Heart left ventricle (tissue), 13 donors: ENCODE data around the gene DPY19L3.

ENCODE experiments used
- POLR2A ChIP-seq, 2 donors: fragments of 450-650 bp; IDR thresholded peaks; one replicate each; pipeline ENCODE4 v1.6.1; 2017; ENCODE audit warnings: antibody characterized with exemption in 2 of 2, mild to moderate bottlenecking in 2 of 2, moderate library complexity in 2 of 2
- TF ChIP-seq, protein P1 (sequence below), 12 donors: fragments of 200-600 bp; sonication (generic) in 4 of 12; IDR thresholded peaks; one replicate each; pipeline versions ENCODE4 v1.5.0 to v1.8.0; 2018 to 2022; ENCODE audit warnings: antibody characterized with exemption in 12 of 12, mild to moderate bottlenecking in 5 of 12
- donor health status: ischemic (EF 13 %, LVEDD 7.1; RV severe dilation, severe dysfunction).
- donor health status: DM: no; HTN: yes; CAD: no.
- donor health status: DM: no; HTN: no; CAD: no.
- donor health status: ischemic (EF 25% LVEDD 6.9; RV normal size, moderate dysfunction).
- donor health status: ischemic (EF 25% LVEDD 5.7; RV mildly dilated, moderate dysfunction).
- donor health status: ischemic (EF 35%, LVEDD 5.7; RV mildly dilated, moderate dysfunction).
- donor health status: nonischemic (EF 11% LVEDD 7.7; RV severe dilation, severe dysfunction).
- donor health status: DM: yes; HTN: yes; CAD: no.
- donor health status: PGD.
- donor health status: ischemic (EF 29% LVEDD 5.4; RV normal size, mild dysfunction).
- donor health status: nonischemic (EF 23%, LVEDD 6.1; RV moderate dilation, normal function).

- TF ChIP-seq, protein P1, sequence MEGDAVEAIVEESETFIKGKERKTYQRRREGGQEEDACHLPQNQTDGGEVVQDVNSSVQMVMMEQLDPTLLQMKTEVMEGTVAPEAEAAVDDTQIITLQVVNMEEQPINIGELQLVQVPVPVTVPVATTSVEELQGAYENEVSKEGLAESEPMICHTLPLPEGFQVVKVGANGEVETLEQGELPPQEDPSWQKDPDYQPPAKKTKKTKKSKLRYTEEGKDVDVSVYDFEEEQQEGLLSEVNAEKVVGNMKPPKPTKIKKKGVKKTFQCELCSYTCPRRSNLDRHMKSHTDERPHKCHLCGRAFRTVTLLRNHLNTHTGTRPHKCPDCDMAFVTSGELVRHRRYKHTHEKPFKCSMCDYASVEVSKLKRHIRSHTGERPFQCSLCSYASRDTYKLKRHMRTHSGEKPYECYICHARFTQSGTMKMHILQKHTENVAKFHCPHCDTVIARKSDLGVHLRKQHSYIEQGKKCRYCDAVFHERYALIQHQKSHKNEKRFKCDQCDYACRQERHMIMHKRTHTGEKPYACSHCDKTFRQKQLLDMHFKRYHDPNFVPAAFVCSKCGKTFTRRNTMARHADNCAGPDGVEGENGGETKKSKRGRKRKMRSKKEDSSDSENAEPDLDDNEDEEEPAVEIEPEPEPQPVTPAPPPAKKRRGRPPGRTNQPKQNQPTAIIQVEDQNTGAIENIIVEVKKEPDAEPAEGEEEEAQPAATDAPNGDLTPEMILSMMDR (IDR thresholded peaks at IDR 0.05): no peak
- TF ChIP-seq POLR2A (IDR thresholded peaks at IDR 0.05): no peak
Measured at GRCh38 chr19:32367948-32368536, 37.5 kb upstream of the DPY19L3 start.
